ENCODE measurements around the gene RHOJ. TPM values are rescaled to one million over a fixed set of nuclear protein-coding genes. Genes with fewer than 3 reads are reported as not detected.
"Not testable (repeated sequence)": the region's sequence is repeated elsewhere in the genome, so short reads cannot be mapped to it uniquely, and the experiment has no call there.

The RHOJ gene
- total RNA-seq, 4 donors from 2014 or later, result 0.64 to 9.5 (median 0.87) TPM

DNA sequence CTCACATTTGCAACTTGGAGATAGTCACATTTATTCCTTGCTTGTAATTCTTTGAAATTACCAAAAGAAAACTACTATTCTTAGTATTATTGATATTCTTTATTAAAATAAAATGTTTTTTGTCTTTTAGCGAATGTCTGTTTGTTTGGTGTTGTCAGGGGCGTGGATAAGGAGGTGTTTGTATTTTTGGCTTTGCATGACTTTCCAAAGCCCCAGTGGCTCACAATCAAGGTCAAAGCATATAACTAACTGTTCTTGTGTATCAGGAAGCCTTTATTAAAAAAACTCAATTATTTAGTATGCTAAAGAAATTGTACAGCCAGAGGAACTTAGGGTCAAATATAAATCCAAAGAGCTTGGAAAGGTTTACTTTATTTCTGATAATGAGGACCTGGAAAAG lies 96.6 kb downstream of the RHOJ start:
- Histone ChIP-seq H3K4me3 (no peak overlapping the region), H3K27ac (no peak overlapping the region), H3K4me1 (no peaks in the 10 kb centered on the region), H3K36me3 (no peaks in the 10 kb centered on the region), H3K9me3 (no peaks in the 10 kb centered on the region), H3K27me3 (peaks cover 0 to 8% (median 0%) of the 10 kb centered on the region in 4 donors)
- no peak for TF ChIP-seq POLR2A (IDR thresholded peaks at IDR 0.05)
- TF ChIP-seq, protein P1, sequence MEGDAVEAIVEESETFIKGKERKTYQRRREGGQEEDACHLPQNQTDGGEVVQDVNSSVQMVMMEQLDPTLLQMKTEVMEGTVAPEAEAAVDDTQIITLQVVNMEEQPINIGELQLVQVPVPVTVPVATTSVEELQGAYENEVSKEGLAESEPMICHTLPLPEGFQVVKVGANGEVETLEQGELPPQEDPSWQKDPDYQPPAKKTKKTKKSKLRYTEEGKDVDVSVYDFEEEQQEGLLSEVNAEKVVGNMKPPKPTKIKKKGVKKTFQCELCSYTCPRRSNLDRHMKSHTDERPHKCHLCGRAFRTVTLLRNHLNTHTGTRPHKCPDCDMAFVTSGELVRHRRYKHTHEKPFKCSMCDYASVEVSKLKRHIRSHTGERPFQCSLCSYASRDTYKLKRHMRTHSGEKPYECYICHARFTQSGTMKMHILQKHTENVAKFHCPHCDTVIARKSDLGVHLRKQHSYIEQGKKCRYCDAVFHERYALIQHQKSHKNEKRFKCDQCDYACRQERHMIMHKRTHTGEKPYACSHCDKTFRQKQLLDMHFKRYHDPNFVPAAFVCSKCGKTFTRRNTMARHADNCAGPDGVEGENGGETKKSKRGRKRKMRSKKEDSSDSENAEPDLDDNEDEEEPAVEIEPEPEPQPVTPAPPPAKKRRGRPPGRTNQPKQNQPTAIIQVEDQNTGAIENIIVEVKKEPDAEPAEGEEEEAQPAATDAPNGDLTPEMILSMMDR (IDR thresholded peaks at IDR 0.05), result no peak
- no peak for DNase-seq
- intact Hi-C loops (cut with DNase I), result no loop called here
- 61 to 71% methylated on average over 2 of the region's 2 CpGs for WGBS, 2 donors

DNA sequence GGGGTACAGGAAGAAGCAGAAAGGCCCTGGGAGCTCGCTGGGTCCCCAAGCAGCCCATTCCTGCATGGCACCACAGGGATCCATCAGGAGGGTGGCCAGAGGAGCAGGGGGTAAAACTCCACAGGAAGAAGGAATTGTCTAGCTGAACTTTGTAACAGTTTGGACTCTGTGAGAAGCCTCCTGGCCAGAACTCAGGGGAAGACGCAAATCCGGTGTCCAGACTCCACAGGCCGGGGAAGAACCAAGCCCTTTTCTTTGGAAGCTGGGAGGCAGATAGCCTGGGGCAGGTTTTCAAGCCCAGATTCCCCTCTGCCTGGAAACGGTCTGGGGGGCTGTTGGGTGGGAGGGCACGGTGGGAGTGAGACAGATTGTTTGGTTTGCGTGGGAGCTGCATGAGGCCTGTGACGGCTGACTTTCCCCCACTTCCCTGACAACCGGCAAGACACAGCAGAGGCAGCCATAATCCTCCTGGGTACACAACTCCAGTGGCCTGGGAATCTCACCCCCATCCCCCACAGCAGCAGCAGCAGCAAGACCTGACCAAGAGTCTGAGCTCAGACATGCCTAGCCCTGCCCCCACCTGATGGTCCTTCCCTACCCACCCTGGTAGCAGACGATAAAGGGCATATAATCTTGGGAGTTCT lies 97.8 kb downstream of the RHOJ start:
- 70 to 86% methylated on average over 5 to 7 of the region's 10 CpGs for WGBS, 2 donors
- Histone ChIP-seq H3K36me3 (no peaks in the 10 kb centered on the region), H3K9me3 (no peaks in the 10 kb centered on the region), H3K27ac (no peak overlapping the region), H3K4me1 (no peaks in the 10 kb centered on the region), H3K4me3 (no peak overlapping the region), H3K27me3 (peaks cover 0 to 8% (median 0%) of the 10 kb centered on the region in 4 donors)
- TF ChIP-seq, protein P1 (IDR thresholded peaks at IDR 0.05), result no peak
- no peak for TF ChIP-seq POLR2A (IDR thresholded peaks at IDR 0.05)
- no peak for DNase-seq
- intact Hi-C loops (cut with DNase I), result no loop called here

DNA sequence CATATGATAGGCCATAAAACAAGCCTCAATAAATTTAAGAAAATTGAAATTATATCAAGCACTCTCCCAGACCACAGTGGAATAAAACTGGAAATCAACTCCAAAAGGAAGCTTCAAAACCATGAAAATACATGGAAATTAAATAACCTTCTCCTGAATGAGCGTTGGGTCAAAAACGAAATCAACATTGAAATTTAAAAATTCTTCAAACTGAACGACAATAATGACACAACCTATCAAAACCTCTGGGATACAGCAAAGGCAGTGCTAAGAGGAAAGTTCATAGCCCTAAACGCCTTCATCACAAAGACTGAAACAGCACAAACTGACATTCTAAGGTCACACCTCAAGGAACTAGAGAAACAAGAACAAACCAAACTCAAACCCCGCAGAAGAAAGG lies 100.2 kb downstream of the RHOJ start:
- not testable (repeated sequence) for H3K9me3 ChIP-seq
- WGBS, 2 donors, result 79 to 83% methylated on average over 5 of the region's 5 CpGs

DNA sequence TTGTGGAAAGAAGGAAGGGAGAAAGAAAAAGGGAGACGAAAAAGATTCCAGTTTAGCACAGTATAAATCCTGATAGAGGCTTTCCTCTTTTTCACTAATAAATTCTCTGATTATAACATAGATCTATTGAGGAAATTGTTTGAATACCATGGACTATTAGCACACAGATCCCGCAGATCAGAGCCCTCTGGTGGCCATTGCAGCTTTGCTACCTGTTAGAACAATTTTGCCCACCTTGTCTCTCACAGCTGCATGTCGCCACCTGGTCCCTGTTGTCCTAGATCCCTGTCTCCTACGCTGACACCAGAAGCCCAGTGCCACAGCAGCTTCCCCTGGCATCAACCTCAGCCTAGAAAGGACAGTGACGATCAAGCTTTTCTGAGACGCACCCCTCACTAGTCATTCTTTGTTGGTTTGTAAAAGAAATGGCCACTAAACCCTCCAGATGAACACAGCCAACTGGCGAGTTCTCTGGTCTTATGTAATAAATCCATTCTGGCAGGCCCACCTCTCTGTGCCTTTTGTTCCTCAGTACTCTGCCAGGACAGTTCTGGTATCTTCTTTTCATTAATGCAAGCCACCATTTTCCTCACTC lies 104.6 kb downstream of the RHOJ start:
- no peak for TF ChIP-seq POLR2A (IDR thresholded peaks at IDR 0.05)
- TF ChIP-seq, protein P1 (IDR thresholded peaks at IDR 0.05), result peak in 3 of 6 experiments; percentile 31 to 44 (median 35)
- H3K27ac ChIP-seq, result no peak overlapping the region
- H3K4me3 ChIP-seq, result no peak overlapping the region
- WGBS, 2 donors, result 52% methylated on average over 7 of the region's 7 CpGs
- intact Hi-C loops (cut with DNase I), result no loop called here
- H3K27me3 ChIP-seq, result no peaks in the 10 kb centered on the region
- no peaks in the 10 kb centered on the region for H3K4me1 ChIP-seq
- DNase-seq, result no peak
- no peaks in the 10 kb centered on the region for H3K36me3 ChIP-seq
- no peaks in the 10 kb centered on the region for H3K9me3 ChIP-seq

More for the DNA sequence above, 100.2 kb downstream of the RHOJ start:
- H3K4me3 ChIP-seq; H3K36me3 ChIP-seq; H3K27ac ChIP-seq; H3K27me3 ChIP-seq; H3K4me1 ChIP-seq; DNase-seq; intact Hi-C loops (cut with DNase I): not testable (repeated sequence)

DNA sequence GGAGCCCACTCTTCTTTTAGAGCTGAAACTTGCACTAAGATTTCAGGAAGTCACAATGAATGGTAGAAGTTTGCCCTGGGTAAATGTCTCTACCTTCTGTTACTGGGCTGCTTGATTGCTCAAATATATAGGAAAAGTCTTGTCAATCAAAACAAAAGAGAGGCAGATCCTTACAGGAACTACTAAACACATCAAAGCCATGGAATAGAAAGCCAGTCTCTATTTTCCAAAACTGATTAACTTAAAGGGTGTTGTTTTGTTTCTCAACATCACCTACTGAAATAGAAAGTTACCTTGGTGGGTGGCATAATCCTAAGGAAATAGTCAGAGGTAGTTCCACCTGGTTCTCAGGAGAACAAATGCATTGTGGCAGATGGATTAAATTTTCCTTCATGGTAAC lies 114.6 kb downstream of the RHOJ start, which contains the start of gene GPHB5:
Gene GPHB5, minus strand, starts transcription at position 101 of the 400 bp plus-strand sequence. CDS start 1,086 bp downstream, outside the sequence.
- DNase-seq, result no peak
- H3K27ac ChIP-seq, result no peak within 1 kb of the TSS
- H3K9me3 ChIP-seq, result no peaks in the 10 kb centered on the region
- no peaks in the 10 kb centered on the region for H3K4me1 ChIP-seq
- intact Hi-C loops (cut with DNase I), result no loop called here
- H3K4me3 ChIP-seq, result no peak within 1 kb of the TSS
- H3K27me3 ChIP-seq, result no peaks in the 10 kb centered on the region
- no peaks in the 10 kb centered on the region for H3K36me3 ChIP-seq
- TF ChIP-seq POLR2A (IDR thresholded peaks at IDR 0.05), result no peak
- TF ChIP-seq, protein P1 (IDR thresholded peaks at IDR 0.05), result no peak

Data from esophagus squamous epithelium (tissue), 5 donors.